GM13977 (cell line): ENCODE measurements around the gene SMYD3.

Experiments used
- DNase-seq: peaks from one replicate; pipeline ENCODE4 v3.0.0; 2012; ENCODE audit warnings: low spot score
- CTCF ChIP-seq: IDR thresholded peaks from 2 replicates; pipeline ENCODE4 v1.5.1; 2012; ENCODE audit warnings: mild to moderate bottlenecking, control low read depth; ENCODE audit not compliant: insufficient read depth; ENCODE audit errors: extremely low read depth, missing control alignments
- in situ Hi-C: fragments of 300-500 bp; cut with MboI; formaldehyde crosslinking; loops from one replicate; pipeline ENCODE4 v1.12.0; 2022; ENCODE audit warnings: low sequenced_read_pairs, low pct_unique_long_range_greater_than_20kb, mixed read lengths, inconsistent platforms; ENCODE audit not compliant: unreplicated experiment

SMYD3 gene

GRCh38 chr1:245814651-245815050, 692.4 kb downstream of the SMYD3 start:
- in situ Hi-C loops = no loop called here
- DNase-seq = no peak
- no peak for TF ChIP-seq CTCF

- in situ Hi-C loops = no loop called here
- no peak for DNase-seq
These were observed 694.8 kb downstream of the SMYD3 start for GRCh38 chr1:245812278-245812677.

GRCh38 chr1:245810789-245811337, 696.2 kb downstream of the SMYD3 start:
- in situ Hi-C loops = no loop called here
- peak; percentile 47 for DNase-seq
- no peak for TF ChIP-seq CTCF

More at GRCh38 chr1:245812278-245812677, 694.8 kb downstream of the SMYD3 start:
- TF ChIP-seq CTCF = no peak

GRCh38 chr1:245810181-245810769, 696.8 kb downstream of the SMYD3 start:
- in situ Hi-C loops = no loop called here
- no peak for TF ChIP-seq CTCF
- no peak for DNase-seq

- DNase-seq = no peak
- in situ Hi-C loops = no loop called here
- TF ChIP-seq CTCF = no peak
These were observed 697.7 kb downstream of the SMYD3 start for GRCh38 chr1:245809361-245809760.

- TF ChIP-seq CTCF = no peak
- in situ Hi-C loops = no loop called here
- peak; percentile 43 for DNase-seq
These were observed 698.9 kb downstream of the SMYD3 start for GRCh38 chr1:245807954-245808719.
